GM18951 (cell line): ENCODE measurements around the gene SLC2A8.
A peak's percentile ranks its signal among the peaks of the same experiment; 100 is the strongest.

Experiments
- POLR2A ChIP-seq: IDR thresholded peaks from 4 replicates; pipeline ENCODE4 v1.6.1; 2011; ENCODE audit warnings: mild to moderate bottlenecking; ENCODE audit not compliant: insufficient read length, insufficient read depth; ENCODE audit errors: extremely low read depth
- in situ Hi-C: fragments of 300-500 bp; cut with MboI; formaldehyde crosslinking; loops from one replicate; pipeline ENCODE4 v1.12.0; 2022; ENCODE audit warnings: low sequenced_read_pairs, mixed read lengths, inconsistent platforms; ENCODE audit not compliant: unreplicated experiment

SLC2A8 gene

DNA sequence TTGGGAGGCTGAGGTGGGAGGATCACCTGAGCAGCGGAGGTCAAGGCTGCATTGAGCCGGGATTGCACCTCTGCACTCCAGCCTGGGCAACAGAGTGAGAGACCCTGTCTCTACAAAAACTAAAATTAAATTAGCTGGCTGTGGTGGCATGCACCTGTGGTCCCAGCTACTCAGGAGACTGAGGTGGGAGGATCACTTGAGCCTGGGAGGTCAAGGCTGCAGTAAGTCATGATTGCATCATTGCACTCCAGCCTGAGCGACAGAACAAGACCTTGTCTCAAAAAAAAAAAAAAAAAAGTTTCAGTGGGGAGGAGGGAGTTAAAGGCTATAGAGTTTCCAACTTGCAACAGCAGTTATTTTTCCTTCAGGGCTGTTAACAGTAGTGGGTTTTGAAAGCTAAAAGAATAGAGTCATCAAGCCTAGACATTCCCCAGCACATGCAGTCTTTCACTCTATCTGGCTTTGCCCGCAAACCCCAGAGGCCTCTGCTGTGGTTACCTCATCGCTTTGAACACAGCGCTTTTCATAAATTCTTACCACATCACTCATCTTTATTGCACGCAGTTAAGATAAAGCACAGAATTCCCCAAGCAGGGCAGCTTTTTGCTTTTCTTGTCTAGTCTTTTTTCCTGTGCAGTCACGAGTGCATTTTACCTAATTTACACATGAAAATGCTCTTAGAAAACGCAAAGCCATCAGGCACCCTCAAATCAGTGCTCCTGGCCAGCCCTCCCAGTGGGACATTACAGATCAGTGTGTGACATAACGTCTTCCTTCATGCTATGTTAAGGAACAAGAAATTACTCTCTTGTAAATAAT is 8.7 kb upstream of the SLC2A8 start:
- in situ Hi-C loops: no loop called here
- TF ChIP-seq POLR2A: no peak

DNA sequence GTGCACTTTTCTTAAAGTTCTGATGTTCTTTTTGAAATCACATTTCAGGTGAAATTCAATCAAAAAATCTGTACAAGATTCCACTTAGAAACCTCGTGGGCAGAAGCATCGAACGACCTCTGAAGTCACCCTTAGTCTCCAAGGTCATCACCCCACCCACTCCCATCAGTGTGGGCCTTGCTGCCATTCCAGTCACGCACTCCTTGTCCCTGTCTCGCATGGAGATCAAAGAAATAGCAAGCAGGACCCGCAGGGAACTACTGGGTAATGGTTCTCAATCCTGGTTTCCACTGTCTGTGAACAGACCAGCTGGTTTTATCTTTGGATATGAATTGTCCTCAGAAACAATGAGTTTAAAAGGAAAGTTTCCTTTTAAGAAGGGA is 8.1 kb upstream of the SLC2A8 start:
- TF ChIP-seq POLR2A: no peak
- in situ Hi-C loops: no loop called here

DNA sequence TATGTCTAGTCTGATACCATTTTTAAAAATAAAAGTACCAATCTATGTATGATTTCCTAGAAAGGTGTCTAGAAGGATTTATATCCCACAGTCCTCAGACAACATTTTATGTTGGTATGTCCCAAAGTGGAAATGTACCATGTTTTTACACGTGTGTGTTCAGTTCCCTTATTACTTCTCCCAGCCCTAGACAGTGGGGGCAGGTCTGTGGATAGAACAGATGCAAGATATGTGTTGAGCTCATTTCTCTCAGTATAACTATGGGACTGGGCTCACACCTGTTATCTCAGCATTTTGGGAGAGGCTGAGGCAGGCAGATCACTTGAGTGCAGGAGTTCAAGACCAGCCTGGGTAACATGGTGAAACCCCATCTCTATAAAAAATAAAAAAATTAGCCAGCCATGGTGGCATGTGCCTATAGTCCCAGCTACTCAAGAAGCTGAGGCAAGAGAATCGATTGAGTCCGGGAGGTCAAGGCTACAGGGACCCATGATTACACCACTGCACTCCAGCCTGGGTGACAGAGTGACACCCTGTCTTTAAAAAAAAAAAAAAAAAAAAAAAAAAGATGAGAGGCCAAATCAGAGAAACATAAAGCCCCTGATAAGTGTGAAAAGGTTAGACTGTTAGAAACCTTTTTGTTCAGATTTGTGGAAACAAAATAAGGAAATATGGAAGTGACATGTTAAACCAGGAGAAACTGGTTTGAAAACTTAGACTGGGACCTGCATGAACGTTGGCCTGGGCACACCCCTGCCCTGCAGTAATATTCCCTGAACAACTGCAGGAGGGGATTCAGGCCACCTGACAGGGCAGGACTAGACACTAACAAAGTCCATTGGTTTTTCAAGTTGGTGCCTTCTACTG is 7.4 kb upstream of the SLC2A8 start:
- no peak for TF ChIP-seq POLR2A
- in situ Hi-C loops: no loop called here

DNA sequence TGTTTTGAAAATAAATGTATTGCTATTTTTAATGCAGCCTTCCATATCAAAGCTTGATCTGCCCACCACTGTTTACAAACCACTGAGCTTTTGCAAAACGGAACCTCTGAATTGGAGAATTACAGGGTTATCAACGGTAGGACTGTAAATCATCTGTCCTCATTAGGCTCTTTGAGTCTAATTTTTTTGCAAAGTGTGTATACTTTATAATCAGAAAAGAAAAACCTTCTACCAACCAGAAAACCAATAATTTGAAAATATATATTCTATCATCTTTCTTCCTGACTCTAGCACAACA is 6.8 kb upstream of the SLC2A8 start:
- no peak for TF ChIP-seq POLR2A
- in situ Hi-C loops: no loop called here

DNA sequence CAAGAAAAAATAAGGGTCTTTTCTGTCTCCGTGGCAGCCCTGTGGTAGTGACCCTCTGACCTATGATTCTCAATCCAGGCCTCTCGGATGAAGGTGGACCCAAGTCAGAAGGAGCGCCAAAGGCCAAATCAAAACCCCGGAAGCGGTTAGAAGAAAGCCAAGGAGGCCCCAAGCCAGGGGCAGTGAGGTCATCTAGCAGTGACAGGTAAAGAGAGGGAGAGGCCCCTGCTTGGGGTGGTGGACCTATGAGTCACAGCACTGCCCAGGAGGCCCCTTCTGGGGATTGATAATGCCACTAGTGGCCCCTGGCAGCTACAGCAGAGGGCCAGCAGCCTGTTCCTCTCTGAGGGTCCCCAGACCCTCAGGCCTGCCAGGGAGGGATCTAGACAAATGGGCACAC is 6.4 kb upstream of the SLC2A8 start:
- in situ Hi-C loops: no loop called here

DNA sequence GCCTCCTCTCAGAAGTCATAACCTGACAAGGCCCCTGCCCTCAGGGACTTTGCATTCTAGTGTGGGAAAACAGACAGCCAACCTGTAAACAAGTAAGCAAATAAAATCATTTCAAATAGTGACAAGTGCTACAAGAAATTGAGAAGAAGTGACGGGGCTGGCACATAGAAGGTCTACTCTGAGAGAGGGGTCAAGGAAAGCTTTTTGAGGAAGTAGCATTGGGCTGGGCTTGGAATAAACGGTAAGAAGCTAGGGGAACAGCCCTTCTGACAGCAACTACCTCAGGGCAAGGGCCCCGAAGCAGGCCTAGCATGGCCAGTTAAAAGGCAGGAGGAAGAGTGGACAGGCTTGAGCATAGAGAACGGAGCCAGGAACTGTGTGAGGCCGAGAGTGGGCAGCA is 4.8 kb upstream of the SLC2A8 start:
- TF ChIP-seq POLR2A: no peak
- in situ Hi-C loops: no loop called here

More for the DNA sequence above, 6.4 kb upstream of the SLC2A8 start:
- TF ChIP-seq POLR2A: no peak

DNA sequence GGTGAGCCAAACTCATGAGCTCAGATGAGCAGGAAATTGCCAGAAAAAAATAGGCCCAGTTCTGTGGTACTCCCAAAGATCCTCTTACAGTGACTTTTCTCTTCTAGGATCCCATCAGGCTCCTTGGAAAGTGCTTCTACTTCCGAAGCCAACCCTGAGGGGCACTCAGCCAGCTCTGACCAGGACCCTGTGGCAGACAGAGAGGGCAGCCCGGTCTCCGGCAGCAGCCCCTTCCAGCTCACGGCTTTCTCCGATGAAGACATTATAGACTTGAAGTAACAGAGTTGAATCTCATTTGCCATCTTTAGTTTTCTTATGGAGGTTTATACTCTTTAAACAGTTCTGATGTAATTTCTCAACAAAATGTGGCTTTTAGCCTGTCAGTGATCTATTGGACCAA is 4.0 kb upstream of the SLC2A8 start:
- in situ Hi-C loops: no loop called here

DNA sequence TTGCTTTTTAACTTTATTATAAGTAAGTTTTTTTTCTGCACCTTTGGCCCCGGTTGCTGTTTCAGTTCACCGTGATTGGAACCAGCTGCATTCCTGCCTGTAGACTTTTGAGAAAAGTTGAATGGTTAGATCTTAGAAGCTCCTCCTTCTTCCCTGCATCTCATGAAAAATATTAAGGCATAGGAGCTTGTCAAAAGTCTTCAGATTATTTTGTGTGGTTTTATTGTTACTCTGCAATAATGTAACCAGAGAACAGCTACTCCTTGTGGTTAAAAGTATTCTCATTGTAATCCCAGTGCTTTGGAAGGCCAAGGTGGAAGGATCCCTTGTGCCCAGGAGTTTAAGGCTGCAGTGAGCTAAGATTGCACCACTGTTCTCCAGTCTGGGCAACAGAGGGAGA is 3.3 kb upstream of the SLC2A8 start:
- in situ Hi-C loops: no loop called here
- TF ChIP-seq POLR2A: no peak

More for the DNA sequence above, 4.0 kb upstream of the SLC2A8 start:
- TF ChIP-seq POLR2A: no peak

DNA sequence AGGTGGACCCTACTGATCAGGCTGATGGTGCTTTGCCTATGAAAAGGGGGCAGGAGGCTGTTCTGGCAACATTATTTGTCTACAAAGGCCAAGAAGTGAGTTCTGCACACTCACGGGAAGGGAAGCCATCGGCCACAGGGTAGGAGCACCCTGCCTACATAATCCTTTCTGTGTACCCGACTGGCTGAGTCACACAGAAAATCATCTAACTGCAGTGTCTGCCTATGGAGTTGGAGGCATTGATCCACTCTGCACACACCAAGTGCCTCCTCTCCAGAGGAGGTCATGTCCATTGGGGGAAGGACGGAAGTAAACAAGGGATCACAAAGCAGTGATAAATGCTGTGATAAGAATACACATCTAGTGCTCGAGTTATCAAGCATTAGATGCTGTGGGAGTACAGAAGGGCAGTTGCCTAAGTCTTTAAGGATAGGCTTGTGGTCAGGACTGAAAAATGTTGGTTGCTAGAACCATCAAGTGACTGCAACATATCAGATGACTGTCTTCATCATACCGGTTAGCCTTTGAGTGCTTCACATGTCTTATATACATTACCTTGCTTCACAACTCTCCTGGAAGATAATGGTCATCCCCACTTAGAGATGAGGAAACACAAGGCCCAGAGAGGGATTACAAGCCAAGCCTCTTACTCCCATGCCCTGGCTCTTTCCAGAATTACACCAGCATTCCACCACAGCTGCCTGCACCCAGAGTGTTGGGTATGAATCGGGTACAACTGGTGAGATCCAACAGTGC is 1.3 kb upstream of the SLC2A8 start:
- in situ Hi-C loops: no loop called here
- no peak for TF ChIP-seq POLR2A

DNA sequence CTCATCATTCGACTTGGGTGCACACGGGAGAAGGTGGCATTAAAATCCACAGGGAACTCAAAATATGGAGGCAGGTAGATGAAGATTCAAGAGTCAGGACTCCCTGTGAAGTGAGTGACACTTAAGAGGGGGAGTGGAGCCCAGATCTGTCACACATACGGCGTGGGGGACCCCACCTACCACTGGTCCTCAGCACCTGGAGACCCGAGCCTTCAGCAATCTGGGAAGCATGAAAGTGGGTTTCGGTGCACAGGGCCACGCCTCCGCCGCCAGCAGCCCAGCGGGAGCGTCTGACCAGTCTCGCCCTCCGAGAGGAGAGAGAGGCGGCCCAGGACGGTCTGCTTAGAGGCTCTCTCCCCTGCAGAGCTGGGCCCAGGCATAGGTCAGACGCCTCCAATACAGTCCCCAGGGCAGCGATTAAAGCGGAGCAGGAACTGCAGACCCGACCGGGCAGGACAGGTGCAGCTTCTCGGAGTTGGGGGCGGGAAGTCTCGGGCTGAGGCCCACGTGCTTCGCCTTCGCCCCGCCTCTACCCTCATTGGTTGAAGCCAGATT is 639 bp upstream of the SLC2A8 start:
- peak; percentile 58 for TF ChIP-seq POLR2A
- in situ Hi-C loops: no loop called here

DNA sequence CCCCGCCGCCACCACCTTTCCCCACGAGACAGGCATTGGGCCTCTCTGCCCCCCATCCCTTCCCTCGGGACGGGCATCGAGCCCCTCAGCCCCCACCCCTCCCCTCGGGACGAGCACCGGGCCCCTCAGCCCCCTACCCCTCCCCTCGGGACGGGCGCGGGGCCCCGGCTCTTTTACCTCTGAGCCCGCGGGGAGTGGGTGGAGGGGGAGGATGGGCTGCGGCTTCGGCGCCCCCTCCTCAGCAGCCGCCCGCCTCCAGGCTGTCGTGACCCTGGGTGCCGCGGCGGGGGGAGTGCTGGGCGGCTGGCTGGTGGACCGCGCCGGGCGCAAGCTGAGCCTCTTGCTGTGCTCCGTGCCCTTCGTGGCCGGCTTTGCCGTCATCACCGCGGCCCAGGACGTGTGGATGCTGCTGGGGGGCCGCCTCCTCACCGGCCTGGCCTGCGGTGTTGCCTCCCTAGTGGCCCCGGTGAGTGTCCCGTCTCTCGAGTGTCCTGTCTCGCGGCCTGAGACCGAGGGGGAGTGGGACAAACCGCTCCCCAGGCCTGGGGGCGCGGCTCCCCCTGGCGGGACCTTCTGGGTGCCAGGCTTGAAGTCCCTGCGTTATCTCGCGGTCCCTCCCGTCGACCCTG is 791 bp downstream of the SLC2A8 start:
- in situ Hi-C loops: no loop called here
- TF ChIP-seq POLR2A: no peak

DNA sequence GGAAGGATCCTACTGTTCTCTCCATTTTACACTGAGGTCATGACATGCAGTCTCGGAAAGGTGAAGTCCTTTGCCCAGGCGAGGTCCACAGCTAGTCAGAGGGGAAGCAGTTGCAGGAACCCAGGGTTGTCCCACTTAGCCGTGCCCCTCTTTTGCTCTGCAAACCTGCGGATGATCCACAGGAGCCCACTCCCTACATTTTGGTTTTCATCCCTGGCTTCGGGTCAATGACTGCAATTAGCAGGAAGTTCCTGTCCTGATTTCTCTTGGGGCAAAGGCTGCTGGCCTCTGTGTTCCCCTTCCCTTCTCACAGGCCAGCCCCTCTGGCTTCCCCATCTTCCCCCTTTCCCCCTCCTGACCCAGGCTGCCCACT is 1.3 kb downstream of the SLC2A8 start:
- in situ Hi-C loops: no loop called here

DNA sequence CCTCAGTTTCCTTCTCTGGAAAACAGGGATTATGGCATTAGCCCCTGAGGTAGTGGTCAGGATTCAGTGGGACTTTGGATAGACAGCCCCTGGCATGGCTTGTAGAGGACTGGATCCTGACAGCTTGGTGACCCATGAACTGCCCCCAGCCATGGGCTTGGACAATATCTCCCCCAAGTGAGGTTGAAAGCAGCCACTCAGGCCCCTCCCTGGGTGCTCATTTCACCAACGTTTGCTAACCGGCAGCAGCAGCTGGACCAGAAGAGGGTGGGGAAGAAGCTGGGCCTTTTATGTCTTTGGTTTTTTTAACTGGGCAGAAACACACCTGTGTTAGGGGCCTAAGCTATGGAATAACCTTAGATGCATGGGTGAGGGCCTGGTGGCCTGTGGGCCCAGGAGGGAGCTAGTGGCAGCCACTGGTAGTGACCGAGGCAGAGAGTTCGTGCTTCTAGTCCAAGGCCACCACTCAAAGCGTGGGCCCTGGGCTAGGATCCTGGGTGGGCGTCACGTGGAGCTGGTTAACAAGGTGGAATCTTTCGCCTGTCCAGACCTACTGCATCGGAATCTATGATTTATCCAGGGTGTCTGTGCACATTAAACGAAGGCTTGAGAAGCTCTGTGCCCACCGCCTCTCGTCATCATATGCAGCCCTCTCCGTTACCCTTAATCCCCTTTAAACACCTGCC is 1.9 kb downstream of the SLC2A8 start:
- no peak for TF ChIP-seq POLR2A

More for the DNA sequence above, 1.3 kb downstream of the SLC2A8 start:
- no peak for TF ChIP-seq POLR2A

More for the DNA sequence above, 1.9 kb downstream of the SLC2A8 start:
- in situ Hi-C loops: no loop called here
